ENCODE results near the gene ZNF512B.

The ZNF512B gene

DNA sequence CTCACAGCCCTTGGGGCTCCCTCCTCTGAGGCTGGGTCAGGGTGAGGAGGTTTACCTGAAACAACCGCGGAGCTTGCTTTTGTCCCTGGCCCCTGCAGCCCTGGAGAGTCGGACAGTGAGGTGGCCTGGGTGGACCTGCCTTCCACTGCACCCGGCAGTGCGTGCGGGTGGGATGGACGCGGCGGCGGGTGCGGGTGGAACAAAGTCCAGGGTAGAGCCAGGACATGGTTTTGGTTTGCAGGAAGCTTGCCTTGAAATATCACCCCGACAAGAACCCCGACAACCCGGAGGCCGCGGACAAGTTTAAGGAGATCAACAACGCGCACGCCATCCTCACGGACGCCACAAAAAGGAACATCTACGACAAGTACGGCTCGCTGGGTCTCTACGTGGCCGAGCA is 40.7 kb downstream of the ZNF512B start:
- no peak for DNase-seq
- Histone ChIP-seq H3K27ac (no peak overlapping the region), H3K27me3 (ENCODE audit: insufficient read depth, low read depth, severe bottlenecking) (no peaks in the 10 kb centered on the region), H3K4me3 (ENCODE audit: low read depth, low read length) (no peak overlapping the region), H3K9me3 (ENCODE audit: severe bottlenecking) (no peaks in the 10 kb centered on the region), H3K36me3 (peaks cover 21% of the 10 kb centered on the region)
- TF ChIP-seq, protein P1, sequence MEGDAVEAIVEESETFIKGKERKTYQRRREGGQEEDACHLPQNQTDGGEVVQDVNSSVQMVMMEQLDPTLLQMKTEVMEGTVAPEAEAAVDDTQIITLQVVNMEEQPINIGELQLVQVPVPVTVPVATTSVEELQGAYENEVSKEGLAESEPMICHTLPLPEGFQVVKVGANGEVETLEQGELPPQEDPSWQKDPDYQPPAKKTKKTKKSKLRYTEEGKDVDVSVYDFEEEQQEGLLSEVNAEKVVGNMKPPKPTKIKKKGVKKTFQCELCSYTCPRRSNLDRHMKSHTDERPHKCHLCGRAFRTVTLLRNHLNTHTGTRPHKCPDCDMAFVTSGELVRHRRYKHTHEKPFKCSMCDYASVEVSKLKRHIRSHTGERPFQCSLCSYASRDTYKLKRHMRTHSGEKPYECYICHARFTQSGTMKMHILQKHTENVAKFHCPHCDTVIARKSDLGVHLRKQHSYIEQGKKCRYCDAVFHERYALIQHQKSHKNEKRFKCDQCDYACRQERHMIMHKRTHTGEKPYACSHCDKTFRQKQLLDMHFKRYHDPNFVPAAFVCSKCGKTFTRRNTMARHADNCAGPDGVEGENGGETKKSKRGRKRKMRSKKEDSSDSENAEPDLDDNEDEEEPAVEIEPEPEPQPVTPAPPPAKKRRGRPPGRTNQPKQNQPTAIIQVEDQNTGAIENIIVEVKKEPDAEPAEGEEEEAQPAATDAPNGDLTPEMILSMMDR (IDR thresholded peaks at IDR 0.05; ENCODE audit: low read depth, low read length) = no peak

DNA sequence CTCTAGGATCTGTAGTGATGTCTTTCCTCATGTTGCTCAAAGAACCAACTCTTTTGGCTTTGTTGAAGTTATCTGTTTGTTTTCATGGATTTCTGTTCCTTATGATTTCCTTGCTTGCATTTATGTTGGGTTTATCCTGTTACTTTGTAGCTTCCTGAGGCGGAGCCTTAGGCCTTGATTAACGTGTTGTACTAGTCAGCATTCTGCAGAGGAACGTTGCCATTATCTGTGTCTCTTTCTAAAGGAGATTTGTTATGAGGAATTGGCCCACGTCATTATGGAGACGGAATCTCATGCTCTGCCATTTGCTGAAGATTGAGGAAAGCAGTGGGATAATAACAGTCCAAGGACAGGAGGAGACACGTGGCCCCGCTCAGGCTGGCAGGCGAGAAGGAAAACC is 43.4 kb downstream of the ZNF512B start:
- TF ChIP-seq, protein P1 (IDR thresholded peaks at IDR 0.05; ENCODE audit: low read depth, low read length) = no peak
- H3K36me3 ChIP-seq = peaks cover 14% of the 10 kb centered on the region
- H3K27ac ChIP-seq = no peak overlapping the region

DNA sequence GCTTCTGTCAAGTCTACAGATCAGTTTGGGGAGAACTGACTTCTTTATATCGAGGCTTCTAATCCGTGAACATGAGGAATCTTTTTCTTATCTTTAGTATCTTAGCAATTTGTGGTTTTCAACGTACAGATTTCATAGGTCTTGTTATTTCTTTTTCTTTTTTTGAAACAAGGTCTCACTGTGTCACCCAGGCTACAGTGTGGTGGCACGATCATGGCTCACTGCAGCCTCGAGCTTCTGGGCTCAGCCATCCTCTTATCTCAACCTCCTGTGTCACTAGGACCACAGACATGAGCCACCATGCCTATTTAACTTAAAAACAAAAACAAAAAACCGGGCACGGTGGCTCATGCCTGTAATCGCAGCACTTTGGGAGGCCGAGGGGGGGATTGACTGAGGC is 45.5 kb downstream of the ZNF512B start:
- TF ChIP-seq, protein P1 (IDR thresholded peaks at IDR 0.05; ENCODE audit: low read depth, low read length) = no peak
- Histone ChIP-seq H3K9me3 (ENCODE audit: severe bottlenecking) (no peaks in the 10 kb centered on the region), H3K27me3 (ENCODE audit: insufficient read depth, low read depth, severe bottlenecking) (no peaks in the 10 kb centered on the region), H3K4me3 (ENCODE audit: low read depth, low read length) (no peak overlapping the region), H3K36me3 (peaks cover 10% of the 10 kb centered on the region), H3K27ac (no peak overlapping the region)
- DNase-seq = no peak

More for the DNA sequence above, 43.4 kb downstream of the ZNF512B start:
- DNase-seq = no peak
- Histone ChIP-seq H3K27me3 (ENCODE audit: insufficient read depth, low read depth, severe bottlenecking) (no peaks in the 10 kb centered on the region), H3K4me3 (ENCODE audit: low read depth, low read length) (no peak overlapping the region), H3K9me3 (ENCODE audit: severe bottlenecking) (no peaks in the 10 kb centered on the region)

DNA sequence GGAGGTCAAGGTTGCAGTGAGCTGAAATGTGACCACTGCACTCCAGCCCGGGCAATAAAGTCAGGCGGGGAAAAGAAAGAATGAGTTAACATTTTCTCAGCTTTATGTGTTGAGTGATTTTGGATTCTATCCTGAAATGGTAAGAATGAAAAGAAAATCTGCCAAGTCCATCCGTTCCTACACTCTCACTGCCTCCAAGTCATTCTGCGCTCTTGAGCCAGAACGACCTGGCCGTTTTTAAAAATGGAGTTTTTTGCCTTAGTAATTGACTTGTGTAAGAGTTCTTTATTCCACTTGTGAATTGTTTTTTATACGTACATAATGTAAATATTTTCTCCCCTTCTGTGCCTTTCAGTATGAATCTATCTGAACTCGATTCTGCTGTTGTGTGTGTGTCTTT is 46.1 kb downstream of the ZNF512B start:
- H3K36me3 ChIP-seq = peaks cover 10% of the 10 kb centered on the region
- H3K27me3 ChIP-seq (ENCODE audit: insufficient read depth, low read depth, severe bottlenecking) = no peaks in the 10 kb centered on the region
- H3K9me3 ChIP-seq (ENCODE audit: severe bottlenecking) = no peaks in the 10 kb centered on the region
- TF ChIP-seq, protein P1 (IDR thresholded peaks at IDR 0.05; ENCODE audit: low read depth, low read length) = no peak
- H3K27ac ChIP-seq = no peak overlapping the region
- no peak overlapping the region for H3K4me3 ChIP-seq (ENCODE audit: low read depth, low read length)
- DNase-seq = no peak

DNA sequence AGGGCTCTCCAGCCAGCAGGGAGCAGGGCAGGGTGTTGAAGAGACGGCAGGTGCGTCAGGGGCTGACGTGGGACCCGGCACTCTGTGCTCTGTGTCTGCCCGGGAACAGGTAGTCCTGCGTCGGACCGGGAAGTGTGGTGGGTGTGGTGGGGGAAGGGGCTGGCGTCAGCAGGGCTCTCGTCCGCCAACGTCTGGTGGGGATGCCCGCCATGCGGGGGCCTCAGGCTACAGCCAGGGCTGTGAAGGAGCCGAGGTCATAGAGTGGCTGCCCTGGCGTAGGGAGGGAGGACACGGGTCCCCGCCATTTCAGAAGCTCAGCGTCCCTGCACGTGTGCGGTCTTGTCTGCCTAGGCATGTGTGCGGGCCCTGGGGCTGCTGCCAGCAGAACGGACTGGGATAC is 49.5 kb downstream of the ZNF512B start:
- Histone ChIP-seq H3K27ac (no peak overlapping the region), H3K27me3 (ENCODE audit: insufficient read depth, low read depth, severe bottlenecking) (no peaks in the 10 kb centered on the region), H3K36me3 (no peaks in the 10 kb centered on the region; the same call in 1 of the 2 replicates), H3K4me3 (ENCODE audit: low read depth, low read length) (no peak overlapping the region), H3K9me3 (ENCODE audit: severe bottlenecking) (no peaks in the 10 kb centered on the region)
- DNase-seq = no peak
- TF ChIP-seq, protein P1 (IDR thresholded peaks at IDR 0.05; ENCODE audit: low read depth, low read length) = no peak

DNA sequence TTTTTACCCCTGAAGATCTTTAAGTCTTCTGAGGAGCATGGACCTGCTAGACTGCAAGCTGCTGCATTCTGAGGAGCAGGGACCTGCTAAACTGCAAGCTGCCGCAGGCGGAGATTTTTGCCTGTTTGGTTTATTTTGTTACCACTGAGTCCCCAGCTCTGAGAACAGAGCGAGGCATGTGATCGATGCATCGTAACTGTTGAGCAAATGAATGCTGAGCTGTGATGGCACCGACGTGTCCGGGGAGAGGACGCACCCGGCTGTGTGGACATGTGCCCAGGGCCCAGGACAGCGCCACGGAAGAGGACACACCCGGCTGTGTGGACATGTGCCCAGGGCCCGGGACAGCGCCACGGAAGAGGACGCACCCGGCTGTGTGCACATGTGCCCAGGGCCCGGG is 50.6 kb downstream of the ZNF512B start:
- TF ChIP-seq, protein P1 (IDR thresholded peaks at IDR 0.05; ENCODE audit: low read depth, low read length) = no peak
- DNase-seq = no peak
- Histone ChIP-seq H3K27ac (no peak overlapping the region), H3K36me3 (no peaks in the 10 kb centered on the region; the same call in 1 of the 2 replicates), H3K27me3 (ENCODE audit: insufficient read depth, low read depth, severe bottlenecking) (no peaks in the 10 kb centered on the region), H3K9me3 (ENCODE audit: severe bottlenecking) (no peaks in the 10 kb centered on the region), H3K4me3 (ENCODE audit: low read depth, low read length) (no peak overlapping the region)

All from WERI-Rb-1 (cell line).